K562 (cell line): ENCODE measurements around the gene CAPN7. TPM values are rescaled to one million over a fixed set of nuclear protein-coding genes. Genes with fewer than 3 reads are reported as not detected.

Source experiments
- ATAC-seq: fragments of 200-7000 bp; cut with Tn5 transposase; 3 replicates; pipeline ENCODE4 v1.9.1; 2020; ENCODE audit warnings: moderate library complexity
- BruUV-seq: library from RNA; stranded (reverse); fragments of 400-500 nt; replicated peaks from 2 replicates; lab custom pipeline; 2021; lab: Mats Ljungman, UMichigan
- CTCF ChIA-PET: fragments of 300-600 bp; formaldehyde crosslinking; extraction: SDS; loops from one replicate; lab custom pipeline; 2021; ENCODE audit warnings: low intra/inter-chr PET ratio; lab: Yijun Ruan, JAX
- POLR2A ChIA-PET: fragments of 300-600, 350-650 bp; sonication (Branson Sonifier 250); formaldehyde crosslinking; extraction: SDS; loops from one replicate; lab custom pipeline; 2021; ENCODE audit warnings: antibody characterized with exemption, inconsistent platforms; lab: Yijun Ruan, JAX
- DNase-seq, 4 experiments: peaks; one replicate each; pipeline versions ENCODE4 v3.0.0 to v3.0.0-alpha.2; 2011 to 2018; ENCODE audit warnings: low spot score in 3 of 4, mixed read lengths in 3 of 4; ENCODE audit errors: extremely low read depth in 1 of 4
- FAIRE-seq: peaks from 2 replicates; lab custom pipeline; 2011; peaks lifted over from hg19 to GRCh38; lab: Jason Lieb, UNC
- H2AFZ ChIP-seq: 2 replicates; pipeline ENCODE4 v1.6.0; 2011; ENCODE audit warnings: low read depth, low read length, control low read depth, inconsistent platforms
- H3K27ac ChIP-seq: fragments of 200-600 bp; 3 replicates; pipeline ENCODE4 v1.8.0; 2011; ENCODE audit warnings: low read depth, mild to moderate bottlenecking, control low read depth, inconsistent platforms, low read length, moderate library complexity, mixed read lengths; ENCODE audit errors: extremely low read depth
- H3K27me3 ChIP-seq, 2 experiments: fragments of 300-600 bp in 1 of 2; 2 replicates in 1 of 2; 3 replicates in 1 of 2; pipeline versions ENCODE4 v1.6.0 to v1.8.0; 2011; ENCODE audit warnings: inconsistent platforms in 2 of 2, low read length in 2 of 2, mild to moderate bottlenecking in 1 of 2, mixed read lengths in 1 of 2, moderate library complexity in 1 of 2; ENCODE audit not compliant: control insufficient read depth in 2 of 2, insufficient read depth in 2 of 2
- H3K36me3 ChIP-seq: fragments of 300-600 bp; 3 replicates; pipeline ENCODE4 v1.8.0; 2011; ENCODE audit warnings: mild to moderate bottlenecking, low read length, inconsistent platforms; ENCODE audit not compliant: control insufficient read depth, insufficient read depth
- H3K4me1 ChIP-seq, 2 experiments: fragments of 200-600 bp in 1 of 2; replicated peaks in 1 of 2; 2 replicates in 1 of 2; 3 replicates in 1 of 2; pipeline versions ENCODE4 v1.5.1 to v1.8.0; 2011; ENCODE audit warnings: inconsistent platforms in 2 of 2, low read length in 2 of 2, mild to moderate bottlenecking in 1 of 2, mixed read lengths in 1 of 2, moderate library complexity in 1 of 2; ENCODE audit not compliant: control insufficient read depth in 2 of 2, insufficient read depth in 2 of 2
- H3K4me2 ChIP-seq: 2 replicates; pipeline ENCODE4 v1.6.1; 2011; ENCODE audit warnings: low read length, control low read depth, inconsistent platforms, mixed read lengths; ENCODE audit not compliant: insufficient read depth
- H3K4me3 ChIP-seq: fragments of 200-600 bp; sonication (generic), shearing (Covaris generic); 2 replicates; pipeline ENCODE4 v1.5.1; 2016; ENCODE audit warnings: control low read depth, inconsistent platforms
- H3K79me2 ChIP-seq: fragments of 200-600 bp; 3 replicates; pipeline ENCODE4 v1.8.0; 2011; ENCODE audit warnings: low read length, inconsistent platforms; ENCODE audit not compliant: control insufficient read depth, insufficient read depth
- H3K9ac ChIP-seq, 2 experiments: 2 replicates each; pipeline versions ENCODE4 v1.6.0 to v1.6.1; 2011; ENCODE audit warnings: low read depth in 2 of 2, low read length in 2 of 2, control low read depth in 1 of 2, inconsistent platforms in 1 of 2, mild to moderate bottlenecking in 1 of 2, mixed read lengths in 1 of 2; ENCODE audit not compliant: insufficient read depth in 1 of 2
- H3K9me1 ChIP-seq: one replicate; pipeline ENCODE4 v1.6.0; 2011; ENCODE audit warnings: inconsistent platforms, mild to moderate bottlenecking, low read length, moderate library complexity; ENCODE audit not compliant: control insufficient read depth, insufficient read depth
- H3K9me3 ChIP-seq: replicated peaks from 2 replicates; pipeline ENCODE4 v1.5.1; 2011; ENCODE audit warnings: low read depth, low read length, inconsistent platforms; ENCODE audit not compliant: control insufficient read depth, insufficient read depth
- H4K20me1 ChIP-seq: replicated peaks from 2 replicates; pipeline ENCODE4 v1.6.1; 2011; ENCODE audit warnings: low read length, inconsistent platforms, mixed read lengths; ENCODE audit not compliant: control insufficient read depth, insufficient read depth
- ARID2 ChIP-seq: fragments of 450-650 bp; IDR thresholded peaks from 2 replicates; pipeline ENCODE4 v1.6.1; 2017; ENCODE audit warnings: antibody characterized with exemption, mild to moderate bottlenecking
- IFI16 ChIP-seq: fragments of 250-450 bp; sonication (Bioruptor Pico); IDR thresholded peaks from 2 replicates; pipeline ENCODE4 v2.1.2; 2022; ENCODE audit warnings: mild to moderate bottlenecking, inconsistent platforms
- WGBS: fragments of 100-300 bp; shearing (Covaris generic); methylation state at CpG from one replicate; pipeline ENCODE4 v1.1.6; 2016; ENCODE audit warnings: low coverage, mixed read lengths; ENCODE audit not compliant: insufficient coverage; ENCODE audit errors: missing lambda C conversion rate; 5-methylcytosine and 5-hydroxymethylcytosine counted together
- in situ Hi-C: fragments of 300-500 bp; cut with MboI; formaldehyde crosslinking; loops from 4 replicates; pipeline ENCODE4 v1.15.0; 2018; ENCODE audit warnings: inconsistent platforms, mixed read lengths
- intact Hi-C: fragments of 100-400 bp; cut with micrococcal nuclease; formaldehyde crosslinking; loops from 2 replicates; pipeline ENCODE4 v1.14.2; 2022
- polyA plus RNA-seq, 8 experiments: library from polyadenylated mRNA; depleted of rRNA in 4 of 8; stranded (reverse) in 5 of 8; unstranded in 3 of 8; fragments of >200 nt; fragmentation: Nextera tagmentation in 2 of 8; fragmentation: Illumina TruSeq in 1 of 8; extraction: Ambion mirVana in 2 of 8; extraction: Trizol in 1 of 8; gene quantifications; 2 replicates each; pipeline versions ENCODE4 v1.2.1 to v1.2.3, GENCODE V29; 2011 to 2014; ENCODE audit warnings: inconsistent platforms in 1 of 8, missing spikeins in 1 of 8
- total RNA-seq, 7 experiments: library from RNA; depleted of rRNA in 6 of 7; stranded (reverse); fragments of >200 nt in 6 of 7; fragmentation: Illumina TruSeq in 2 of 7; extraction: Trizol in 2 of 7; gene quantifications; 2 replicates each; pipeline versions ENCODE4 v1.2.1 to v1.2.3, GENCODE V29; 2011 to 2021; ENCODE audit warnings: low replicate concordance in 1 of 7
- TF ChIP-seq, protein P1 (sequence below), 2 experiments: fragments of 200-800 bp in 1 of 2; sonication (Bioruptor generic) in 1 of 2; sonication (generic) in 1 of 2; formaldehyde crosslinking in 1 of 2; IDR thresholded peaks in 1 of 2; conservative IDR thresholded peaks in 1 of 2; 2 replicates each; pipeline versions ENCODE4 v1.5.0 to v1.6.1; 2016 to 2020; ENCODE audit warnings: missing compliant biosample characterization in 1 of 2, missing genetic modification characterization in 1 of 2, missing genetic modification reagents in 1 of 2

CAPN7 gene
- total and polyA plus RNA-seq, 9 of the 15 experiments (the other 6 are each of a cell fraction or from before 2014, with no cell fraction given), result 6.5 to 42.7 (median 32.7) TPM

DNA sequence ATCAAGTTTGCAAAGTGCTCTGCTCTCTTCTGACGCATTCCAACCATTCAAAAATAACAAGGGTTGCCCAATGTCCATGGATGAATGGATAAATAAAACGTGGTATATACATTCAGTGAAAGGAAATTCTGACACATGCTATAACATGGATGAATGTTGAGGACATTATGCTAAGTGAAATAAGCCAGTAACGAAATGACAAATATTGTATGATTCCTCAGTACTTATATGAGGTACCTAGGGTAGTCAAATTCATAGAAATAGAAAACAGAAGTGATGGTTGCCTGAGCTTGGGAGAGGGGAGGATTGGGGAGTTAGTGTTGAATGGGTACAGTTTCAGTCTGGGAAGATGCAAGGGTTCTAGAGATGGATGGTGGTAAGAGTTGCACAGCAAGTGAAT is 92.5 kb downstream of the CAPN7 start:
- H3K4me2 ChIP-seq, result no peak overlapping the region
- H3K9ac ChIP-seq, result no peak overlapping the region; a peak in 1 of 4 replicates
- ChIA-PET POLR2A (interaction anchor here (0.6 to 3.5 kb wide), 6 partner anchors 9 to 872 kb away, joined by 3 to 21 read pairs (median 4); no protein-coding TSS in a partner anchor), CTCF (no interaction called here)
- H3K9me3 ChIP-seq, result no peaks in the 10 kb centered on the region
- no peaks in the 10 kb centered on the region for H3K27me3 ChIP-seq
- FAIRE-seq (no peak), ATAC-seq (no peak)
- H3K36me3 ChIP-seq, result peaks cover 13% of the 10 kb centered on the region
- H3K79me2 ChIP-seq, result peaks cover 4% of the 10 kb centered on the region; the same call in 1 of the 3 replicates
- no peaks in the 10 kb centered on the region for H3K9me1 ChIP-seq
- H4K20me1 ChIP-seq, result no peaks in the 10 kb centered on the region
- intact Hi-C loops, result no loop called here
- H2AFZ ChIP-seq, result no peak overlapping the region
- BruUV-seq, result no TSS peak
- 67% methylated on average over 3 of the region's 3 CpGs for WGBS
- TF ChIP-seq IFI16 (CRISPR knock-in tag), result no peak
- 0 out of 2 replicates have a peak, but pooled peaks have one; percentile 24 for TF ChIP-seq ARID2
- TF ChIP-seq, protein P1, sequence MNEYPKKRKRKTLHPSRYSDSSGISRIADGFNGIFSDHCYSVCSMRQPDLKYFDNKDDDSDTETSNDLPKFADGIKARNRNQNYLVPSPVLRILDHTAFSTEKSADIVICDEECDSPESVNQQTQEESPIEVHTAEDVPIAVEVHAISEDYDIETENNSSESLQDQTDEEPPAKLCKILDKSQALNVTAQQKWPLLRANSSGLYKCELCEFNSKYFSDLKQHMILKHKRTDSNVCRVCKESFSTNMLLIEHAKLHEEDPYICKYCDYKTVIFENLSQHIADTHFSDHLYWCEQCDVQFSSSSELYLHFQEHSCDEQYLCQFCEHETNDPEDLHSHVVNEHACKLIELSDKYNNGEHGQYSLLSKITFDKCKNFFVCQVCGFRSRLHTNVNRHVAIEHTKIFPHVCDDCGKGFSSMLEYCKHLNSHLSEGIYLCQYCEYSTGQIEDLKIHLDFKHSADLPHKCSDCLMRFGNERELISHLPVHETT (CRISPR knock-in tag; conservative IDR thresholded peaks at IDR 0.05 in 1 of 2, IDR thresholded peaks at IDR 0.05 in 1 of 2), result 0 out of 4 replicates have a peak, but pooled peaks of 1 of the 2 experiments have one; percentile 4
- TF ChIP-seq, all 486 proteins: peak for 2
- in situ Hi-C loops, result no loop called here
- no peak for DNase-seq
- no peak overlapping the region for H3K4me3 ChIP-seq
- H3K27ac ChIP-seq, result peak overlapping the region; percentile 7; the same call in 1 of the 3 replicates
- H3K4me1 ChIP-seq, result peaks cover 35 to 53% of the 10 kb centered on the region in 2 experiments
